Cardiac fibroblast (primary cell): ENCODE data around the gene REPS2.

ENCODE experiments used
- DNase-seq, 2 donors: peaks; one replicate each; pipeline versions ENCODE4 v3.0.0 to v3.0.0-alpha.2; 2010; ENCODE audit warnings: low read depth in 2 of 2
- H3K4me3 ChIP-seq, 2 donors: replicated peaks in 1 of 2; 1 replicate in 1 of 2; 2 replicates in 1 of 2; pipeline ENCODE4 v1.5.1; 2011; ENCODE audit warnings: low read depth in 2 of 2, low read length in 2 of 2, mild to moderate bottlenecking in 2 of 2, moderate library complexity in 1 of 2
- TF ChIP-seq, protein P1 (sequence below): IDR thresholded peaks from one replicate; pipeline ENCODE4 v1.5.1; 2011; ENCODE audit warnings: low read depth, mild to moderate bottlenecking, low read length, inconsistent platforms

The REPS2 gene

DNA sequence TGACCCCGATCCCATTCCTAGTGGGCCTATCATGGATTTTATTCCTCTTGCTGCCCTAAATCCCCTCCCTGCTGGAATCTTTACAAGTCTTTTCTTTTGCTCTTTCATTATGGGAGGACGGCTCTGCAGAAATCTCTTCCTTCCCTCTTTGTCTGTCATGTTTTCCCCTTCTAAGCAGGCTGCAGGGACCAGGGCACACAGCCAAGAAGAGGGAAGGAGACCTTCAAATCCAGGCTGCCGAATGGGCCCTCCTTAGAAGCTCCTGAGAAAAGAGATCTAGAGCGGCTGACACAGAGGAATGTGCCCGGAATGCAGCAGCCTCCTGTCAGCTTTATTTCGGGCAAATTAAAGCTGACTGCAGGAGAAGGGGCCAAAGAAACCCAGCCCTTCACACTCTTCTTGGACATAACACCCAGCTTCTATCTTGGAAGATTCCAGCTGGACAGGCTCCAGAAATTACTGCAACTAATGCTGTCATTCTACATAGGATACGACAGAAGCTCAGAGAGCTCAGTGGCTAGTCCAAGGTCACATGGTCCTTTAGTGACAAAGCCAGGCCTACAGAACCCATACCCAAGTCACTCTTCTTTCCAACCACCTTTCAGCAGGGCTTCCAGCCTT is 240.8 kb downstream of the REPS2 start:
- TF ChIP-seq, protein P1, sequence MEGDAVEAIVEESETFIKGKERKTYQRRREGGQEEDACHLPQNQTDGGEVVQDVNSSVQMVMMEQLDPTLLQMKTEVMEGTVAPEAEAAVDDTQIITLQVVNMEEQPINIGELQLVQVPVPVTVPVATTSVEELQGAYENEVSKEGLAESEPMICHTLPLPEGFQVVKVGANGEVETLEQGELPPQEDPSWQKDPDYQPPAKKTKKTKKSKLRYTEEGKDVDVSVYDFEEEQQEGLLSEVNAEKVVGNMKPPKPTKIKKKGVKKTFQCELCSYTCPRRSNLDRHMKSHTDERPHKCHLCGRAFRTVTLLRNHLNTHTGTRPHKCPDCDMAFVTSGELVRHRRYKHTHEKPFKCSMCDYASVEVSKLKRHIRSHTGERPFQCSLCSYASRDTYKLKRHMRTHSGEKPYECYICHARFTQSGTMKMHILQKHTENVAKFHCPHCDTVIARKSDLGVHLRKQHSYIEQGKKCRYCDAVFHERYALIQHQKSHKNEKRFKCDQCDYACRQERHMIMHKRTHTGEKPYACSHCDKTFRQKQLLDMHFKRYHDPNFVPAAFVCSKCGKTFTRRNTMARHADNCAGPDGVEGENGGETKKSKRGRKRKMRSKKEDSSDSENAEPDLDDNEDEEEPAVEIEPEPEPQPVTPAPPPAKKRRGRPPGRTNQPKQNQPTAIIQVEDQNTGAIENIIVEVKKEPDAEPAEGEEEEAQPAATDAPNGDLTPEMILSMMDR: no peak
- H3K4me3 ChIP-seq: no peak overlapping the region
- DNase-seq: peak in 1 of 2 donors; percentile 0

DNA sequence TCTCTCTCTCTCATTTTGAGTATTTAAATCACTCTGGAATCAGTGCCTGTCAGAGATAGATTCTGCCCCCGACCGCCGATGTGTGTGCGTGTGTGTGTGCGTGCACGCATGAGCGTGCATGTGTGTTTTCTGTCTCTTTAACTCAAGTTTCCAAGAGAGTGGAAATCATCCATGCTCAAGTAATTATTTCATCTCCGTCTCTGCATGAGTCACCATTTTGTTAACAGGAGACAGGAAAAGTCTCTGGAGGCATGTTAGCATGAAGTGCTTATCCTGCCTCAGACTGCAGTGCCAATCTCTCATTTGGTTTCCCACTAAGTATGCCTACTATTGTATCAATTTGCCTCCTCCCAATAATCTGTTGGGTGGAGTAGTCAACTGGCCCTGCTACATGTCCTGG is 245.6 kb downstream of the REPS2 start:
- TF ChIP-seq, protein P1: no peak
- no peak for DNase-seq

More for the DNA sequence above, 245.6 kb downstream of the REPS2 start:
- no peak overlapping the region for H3K4me3 ChIP-seq
